Measurements from ENCODE around the gene ADAMTSL4. TPM values are rescaled to one million over a fixed set of nuclear protein-coding genes. Genes with fewer than 3 reads are reported as not detected.

ADAMTSL4 gene
- total RNA-seq, 1 donor from 2014 or later, result not detected

GRCh38 chr1:150557065-150557600 lies 7.9 kb downstream of the ADAMTSL4 start:
- Mint-ChIP-seq H3K36me3 (peaks cover 2% of the 10 kb centered on the region), H3K4me1 (peaks cover 28% of the 10 kb centered on the region), H3K9me3 (no peaks in the 10 kb centered on the region), H3K4me3 (no peak overlapping the region), H3K27ac (no peak overlapping the region), H3K27me3 (ENCODE audit: insufficient read depth, low read depth) (peaks cover 2% of the 10 kb centered on the region)
- H3K27ac ChIP-seq, result no peak overlapping the region
- no peak overlapping the region for H3K9ac ChIP-seq
- DNase-seq (ENCODE audit: low spot score), result no peak
- peaks cover 7% of the 10 kb centered on the region for H3K79me2 ChIP-seq (ENCODE audit: low read depth)
- H2AFZ ChIP-seq (replicated peaks), result no peak overlapping the region
- H3F3A ChIP-seq (ENCODE audit: low read depth), result peaks cover 20% of the 10 kb centered on the region
- no peaks in the 10 kb centered on the region for H3K9me3 ChIP-seq (ENCODE audit: low read depth)
- TF ChIP-seq EZH2 (IDR thresholded peaks at IDR 0.05) (no peak), EZH2phosphoT487 (IDR thresholded peaks at IDR 0.05) (no peak)
- TF ChIP-seq, protein P1, sequence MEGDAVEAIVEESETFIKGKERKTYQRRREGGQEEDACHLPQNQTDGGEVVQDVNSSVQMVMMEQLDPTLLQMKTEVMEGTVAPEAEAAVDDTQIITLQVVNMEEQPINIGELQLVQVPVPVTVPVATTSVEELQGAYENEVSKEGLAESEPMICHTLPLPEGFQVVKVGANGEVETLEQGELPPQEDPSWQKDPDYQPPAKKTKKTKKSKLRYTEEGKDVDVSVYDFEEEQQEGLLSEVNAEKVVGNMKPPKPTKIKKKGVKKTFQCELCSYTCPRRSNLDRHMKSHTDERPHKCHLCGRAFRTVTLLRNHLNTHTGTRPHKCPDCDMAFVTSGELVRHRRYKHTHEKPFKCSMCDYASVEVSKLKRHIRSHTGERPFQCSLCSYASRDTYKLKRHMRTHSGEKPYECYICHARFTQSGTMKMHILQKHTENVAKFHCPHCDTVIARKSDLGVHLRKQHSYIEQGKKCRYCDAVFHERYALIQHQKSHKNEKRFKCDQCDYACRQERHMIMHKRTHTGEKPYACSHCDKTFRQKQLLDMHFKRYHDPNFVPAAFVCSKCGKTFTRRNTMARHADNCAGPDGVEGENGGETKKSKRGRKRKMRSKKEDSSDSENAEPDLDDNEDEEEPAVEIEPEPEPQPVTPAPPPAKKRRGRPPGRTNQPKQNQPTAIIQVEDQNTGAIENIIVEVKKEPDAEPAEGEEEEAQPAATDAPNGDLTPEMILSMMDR (IDR thresholded peaks at IDR 0.05), result no peak
- peaks cover 5% of the 10 kb centered on the region for H4K20me1 ChIP-seq (ENCODE audit: low read depth)
- H3K4me2 ChIP-seq, result no peak overlapping the region
- peaks cover 16% of the 10 kb centered on the region for H3K4me1 ChIP-seq
- no peaks in the 10 kb centered on the region for H3K36me3 ChIP-seq
- H3K4me3 ChIP-seq, result no peak overlapping the region
- no peaks in the 10 kb centered on the region for H3K27me3 ChIP-seq

GRCh38 chr1:150557813-150558212 lies 8.6 kb downstream of the ADAMTSL4 start:
- H4K20me1 ChIP-seq (ENCODE audit: low read depth), result peaks cover 5% of the 10 kb centered on the region
- Mint-ChIP-seq H3K27ac (no peak overlapping the region), H3K36me3 (peaks cover 2% of the 10 kb centered on the region), H3K4me3 (no peak overlapping the region), H3K4me1 (peaks cover 30% of the 10 kb centered on the region), H3K27me3 (ENCODE audit: insufficient read depth, low read depth) (peaks cover 2% of the 10 kb centered on the region), H3K9me3 (no peaks in the 10 kb centered on the region)
- H3K4me2 ChIP-seq, result no peak overlapping the region
- H3F3A ChIP-seq (ENCODE audit: low read depth), result peaks cover 27% of the 10 kb centered on the region
- no peaks in the 10 kb centered on the region for H3K9me3 ChIP-seq (ENCODE audit: low read depth)
- H3K4me3 ChIP-seq, result no peak overlapping the region
- peaks cover 20% of the 10 kb centered on the region for H3K4me1 ChIP-seq
- H2AFZ ChIP-seq (replicated peaks), result no peak overlapping the region
- H3K36me3 ChIP-seq, result no peaks in the 10 kb centered on the region
- no peaks in the 10 kb centered on the region for H3K27me3 ChIP-seq
- H3K79me2 ChIP-seq (ENCODE audit: low read depth), result peaks cover 8% of the 10 kb centered on the region
- no peak overlapping the region for H3K9ac ChIP-seq
- TF ChIP-seq, protein P1 (IDR thresholded peaks at IDR 0.05), result no peak
- no peak for TF ChIP-seq EZH2phosphoT487 (IDR thresholded peaks at IDR 0.05)
- no peak for DNase-seq (ENCODE audit: low spot score)
- no peak overlapping the region for H3K27ac ChIP-seq

DNA sequence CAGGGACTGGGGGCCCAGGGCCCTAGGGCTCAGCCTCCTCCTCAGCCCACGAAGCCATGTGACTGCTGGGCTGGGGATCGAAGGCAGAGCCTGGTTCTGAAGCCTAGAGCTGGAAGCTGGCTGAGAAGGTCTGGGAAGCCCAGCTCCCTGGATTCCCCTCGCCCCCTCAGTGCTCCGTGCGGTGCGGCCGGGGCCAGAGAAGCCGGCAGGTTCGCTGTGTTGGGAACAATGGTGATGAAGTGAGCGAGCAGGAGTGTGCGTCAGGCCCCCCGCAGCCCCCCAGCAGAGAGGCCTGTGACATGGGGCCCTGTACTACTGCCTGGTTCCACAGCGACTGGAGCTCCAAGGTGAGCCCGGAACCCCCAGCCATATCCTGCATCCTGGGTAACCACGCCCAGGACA lies 9.1 kb downstream of the ADAMTSL4 start:
- peaks cover 5% of the 10 kb centered on the region for H4K20me1 ChIP-seq (ENCODE audit: low read depth)
- H3K79me2 ChIP-seq (ENCODE audit: low read depth), result peaks cover 12% of the 10 kb centered on the region
- Mint-ChIP-seq H3K4me3 (no peak overlapping the region), H3K36me3 (peaks cover 2% of the 10 kb centered on the region), H3K27me3 (ENCODE audit: insufficient read depth, low read depth) (peaks cover 2% of the 10 kb centered on the region), H3K4me1 (peaks cover 35% of the 10 kb centered on the region), H3K9me3 (no peaks in the 10 kb centered on the region), H3K27ac (no peak overlapping the region)
- no peak overlapping the region for H3K9ac ChIP-seq
- H2AFZ ChIP-seq (replicated peaks), result no peak overlapping the region
- H3K4me1 ChIP-seq, result peaks cover 25% of the 10 kb centered on the region
- no peaks in the 10 kb centered on the region for H3K9me3 ChIP-seq (ENCODE audit: low read depth)
- H3K27me3 ChIP-seq, result no peaks in the 10 kb centered on the region
- no peak overlapping the region for H3K4me3 ChIP-seq
- DNase-seq (ENCODE audit: low spot score), result no peak
- no peaks in the 10 kb centered on the region for H3K36me3 ChIP-seq
- TF ChIP-seq EZH2 (IDR thresholded peaks at IDR 0.05), result no peak
- no peak for TF ChIP-seq EZH2phosphoT487 (IDR thresholded peaks at IDR 0.05)
- TF ChIP-seq, protein P1 (IDR thresholded peaks at IDR 0.05), result no peak
- H3K27ac ChIP-seq, result no peak overlapping the region
- H3F3A ChIP-seq (ENCODE audit: low read depth), result peaks cover 32% of the 10 kb centered on the region
- no peak overlapping the region for H3K4me2 ChIP-seq

All from neural progenitor cell (in vitro differentiated cells).